Panc1 (cell line): ENCODE results near the gene PCSK7. TPM values are rescaled to one million over a fixed set of nuclear protein-coding genes. Genes with fewer than 3 reads are reported as not detected.

ENCODE experiments used
- ATAC-seq: fragments of 200-7000 bp; cut with Tn5 transposase; 2 replicates; pipeline ENCODE4 v1.9.1; 2020; ENCODE audit warnings: mild to moderate bottlenecking, moderate library complexity
- BruUV-seq: library from RNA; stranded (reverse); fragments of 400-500 nt; replicated peaks from 2 replicates; lab custom pipeline; 2021; lab: Mats Ljungman, UMichigan
- CTCF ChIA-PET: fragments of 300-600 bp; sonication (Branson Sonifier 250); formaldehyde crosslinking; loops from one replicate; lab custom pipeline; 2022; ENCODE audit warnings: antibody characterized with exemption; lab: Charles Lee
- POLR2A ChIA-PET: fragments of 300-600 bp; sonication (Branson Sonifier 250); formaldehyde crosslinking; loops from one replicate; lab custom pipeline; 2022; ENCODE audit warnings: antibody characterized with exemption; lab: Charles Lee
- DNase-seq: peaks from one replicate; pipeline ENCODE4 v3.0.0-alpha.2; 2010; ENCODE audit warnings: low read depth, low spot score
- H3K27ac ChIP-seq: 2 replicates; pipeline ENCODE4 v1.5.1; 2011; ENCODE audit warnings: mild to moderate bottlenecking, low read length, inconsistent platforms
- H3K27me3 ChIP-seq: fragments of 200-500 bp; sonication (Bioruptor generic); 2 replicates; pipeline ENCODE4 v1.6.0; 2014; ENCODE audit warnings: low read length, inconsistent platforms; ENCODE audit not compliant: control insufficient read depth, insufficient read depth
- H3K36me3 ChIP-seq: fragments of 200-500 bp; sonication (Bioruptor generic); 2 replicates; pipeline ENCODE4 v1.5.1; 2014; ENCODE audit warnings: inconsistent platforms, mild to moderate bottlenecking, low read length, moderate library complexity; ENCODE audit not compliant: control insufficient read depth, insufficient read depth
- H3K4me1 ChIP-seq: 2 replicates; pipeline ENCODE4 v1.5.1; 2011; ENCODE audit warnings: inconsistent platforms, mild to moderate bottlenecking, low read length, moderate library complexity; ENCODE audit not compliant: control insufficient read depth, insufficient read depth
- H3K4me3 ChIP-seq, 2 experiments: 2 replicates each; pipeline ENCODE4 v1.5.1; 2011 to 2012; ENCODE audit warnings: low read depth in 2 of 2, low read length in 2 of 2, mild to moderate bottlenecking in 2 of 2, inconsistent platforms in 1 of 2, moderate library complexity in 1 of 2
- H3K9me3 ChIP-seq: fragments of 200-500 bp; sonication (Bioruptor generic); 2 replicates; pipeline ENCODE4 v1.5.1; 2014; ENCODE audit warnings: low read depth, mild to moderate bottlenecking, inconsistent platforms, low read length, moderate library complexity; ENCODE audit not compliant: control insufficient read depth, insufficient read depth
- POLR2AphosphoS5 ChIP-seq: IDR thresholded peaks from 2 replicates; pipeline ENCODE4 v1.6.1; 2012; ENCODE audit warnings: mild to moderate bottlenecking, low read depth, low read length, moderate library complexity
- SIN3A ChIP-seq: IDR thresholded peaks from 2 replicates; pipeline ENCODE4 v1.6.1; 2012; ENCODE audit warnings: low read depth, mild to moderate bottlenecking, low read length, moderate library complexity, borderline replicate concordance; ENCODE audit not compliant: insufficient read depth
- TCF7L2 ChIP-seq: IDR thresholded peaks from 2 replicates; pipeline ENCODE4 v1.6.1; 2011; ENCODE audit warnings: mild to moderate bottlenecking, low read depth, low read length, inconsistent platforms
- in situ Hi-C: cut with HindIII; loops from 2 replicates; pipeline ENCODE4 v1.10.0; 2016; ENCODE audit warnings: low sequenced_read_pairs, low pct_unique_long_range_greater_than_20kb
- intact Hi-C: fragments of 100-400 bp; cut with micrococcal nuclease; formaldehyde crosslinking; loops from one replicate; pipeline ENCODE4 v1.10.0; 2022; ENCODE audit not compliant: unreplicated experiment
- total RNA-seq: library from RNA; stranded (reverse); gene quantifications from one replicate; pipeline ENCODE4 v1.2.1, GENCODE V29; 2021; ENCODE audit not compliant: unreplicated experiment
- TF ChIP-seq, protein P1 (sequence below), 2 experiments: IDR thresholded peaks; 2 replicates each; pipeline ENCODE4 v1.6.1; 2011 to 2012; ENCODE audit warnings: low read depth in 2 of 2, control low read depth in 1 of 2, low read length in 1 of 2, mild to moderate bottlenecking in 1 of 2, moderate library complexity in 1 of 2; ENCODE audit not compliant: insufficient read depth in 1 of 2
- TF ChIP-seq, protein P2 (sequence below): fragments of 450-650 bp; IDR thresholded peaks from 2 replicates; pipeline ENCODE4 v1.5.1; 2017; ENCODE audit warnings: mild to moderate bottlenecking

PCSK7 gene
- total RNA-seq, 1 experiment from 2014 or later = 60.6 TPM

DNA sequence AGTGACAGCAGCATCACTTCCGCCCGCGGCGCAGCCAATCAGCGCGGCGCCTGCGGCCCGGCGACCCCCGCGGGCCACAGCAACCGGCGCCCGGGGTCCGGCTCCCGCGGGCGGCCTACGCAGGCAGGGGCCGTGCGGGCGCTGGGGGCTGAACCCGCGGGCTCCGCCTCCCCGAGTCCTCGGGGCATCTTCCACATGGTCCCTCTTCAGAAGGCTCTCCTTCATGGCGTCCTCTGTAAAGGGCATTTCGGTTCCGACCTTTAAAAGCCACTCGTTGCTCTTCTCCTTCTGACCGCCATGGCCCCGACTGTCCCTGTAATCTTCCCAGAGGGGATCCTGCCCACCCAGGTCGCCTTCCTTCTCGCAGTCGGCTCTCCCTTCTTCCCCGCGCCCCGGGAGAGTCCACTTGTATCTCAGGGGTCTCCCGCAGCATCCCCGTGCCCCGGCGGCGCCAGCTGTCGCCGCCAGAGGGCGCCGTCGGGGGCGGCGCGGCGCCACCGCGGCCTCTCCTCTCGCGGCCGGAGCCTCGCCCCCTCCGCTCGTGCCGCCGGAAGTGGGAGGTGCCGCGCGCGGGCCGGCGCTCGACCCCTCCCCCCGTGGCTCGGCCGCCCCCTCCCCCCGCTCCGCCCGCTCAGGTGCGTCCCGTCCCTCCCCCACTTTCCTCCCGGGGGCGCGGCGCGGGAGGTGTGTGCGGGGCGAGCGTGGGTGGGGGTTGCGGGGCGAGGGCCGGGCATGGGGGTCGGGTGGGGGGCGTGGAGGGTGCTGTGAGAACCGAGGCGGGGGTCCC is 412 bp upstream of the PCSK7 start, which contains the start of gene RNF214:
Gene RNF214, plus strand, starts transcription at position 580 of the 787 bp plus-strand sequence. CDS start 1,602 bp downstream, outside the sequence.
- POLR2A ChIA-PET = no interaction called here
- ATAC-seq (peak; percentile 95), DNase-seq (peak; percentile 45)
- Histone ChIP-seq H3K9me3 (no peaks in the 10 kb centered on the region), H3K27me3 (no peaks in the 10 kb centered on the region), H3K4me1 (peaks cover 25% of the 10 kb centered on the region), H3K27ac (peak within 1 kb of the TSS; percentile 91), H3K36me3 (peaks cover 3% of the 10 kb centered on the region), H3K4me3 (peak within 1 kb of the TSS; percentile 89 to 100)
- in situ Hi-C loops (no loop called here), intact Hi-C loops (no loop called here)
- TF ChIP-seq, protein P1, sequence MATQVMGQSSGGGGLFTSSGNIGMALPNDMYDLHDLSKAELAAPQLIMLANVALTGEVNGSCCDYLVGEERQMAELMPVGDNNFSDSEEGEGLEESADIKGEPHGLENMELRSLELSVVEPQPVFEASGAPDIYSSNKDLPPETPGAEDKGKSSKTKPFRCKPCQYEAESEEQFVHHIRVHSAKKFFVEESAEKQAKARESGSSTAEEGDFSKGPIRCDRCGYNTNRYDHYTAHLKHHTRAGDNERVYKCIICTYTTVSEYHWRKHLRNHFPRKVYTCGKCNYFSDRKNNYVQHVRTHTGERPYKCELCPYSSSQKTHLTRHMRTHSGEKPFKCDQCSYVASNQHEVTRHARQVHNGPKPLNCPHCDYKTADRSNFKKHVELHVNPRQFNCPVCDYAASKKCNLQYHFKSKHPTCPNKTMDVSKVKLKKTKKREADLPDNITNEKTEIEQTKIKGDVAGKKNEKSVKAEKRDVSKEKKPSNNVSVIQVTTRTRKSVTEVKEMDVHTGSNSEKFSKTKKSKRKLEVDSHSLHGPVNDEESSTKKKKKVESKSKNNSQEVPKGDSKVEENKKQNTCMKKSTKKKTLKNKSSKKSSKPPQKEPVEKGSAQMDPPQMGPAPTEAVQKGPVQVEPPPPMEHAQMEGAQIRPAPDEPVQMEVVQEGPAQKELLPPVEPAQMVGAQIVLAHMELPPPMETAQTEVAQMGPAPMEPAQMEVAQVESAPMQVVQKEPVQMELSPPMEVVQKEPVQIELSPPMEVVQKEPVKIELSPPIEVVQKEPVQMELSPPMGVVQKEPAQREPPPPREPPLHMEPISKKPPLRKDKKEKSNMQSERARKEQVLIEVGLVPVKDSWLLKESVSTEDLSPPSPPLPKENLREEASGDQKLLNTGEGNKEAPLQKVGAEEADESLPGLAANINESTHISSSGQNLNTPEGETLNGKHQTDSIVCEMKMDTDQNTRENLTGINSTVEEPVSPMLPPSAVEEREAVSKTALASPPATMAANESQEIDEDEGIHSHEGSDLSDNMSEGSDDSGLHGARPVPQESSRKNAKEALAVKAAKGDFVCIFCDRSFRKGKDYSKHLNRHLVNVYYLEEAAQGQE (IDR thresholded peaks at IDR 0.05; ENCODE audit: insufficient read depth in 1 of 2, low read depth in 2 of 2, low read length in 1 of 2) = no peak
- TF ChIP-seq SIN3A = peak; percentile 82; the same call in 1 of the 2 replicates
- peak; percentile 62; the same call in 1 of the 2 replicates for TF ChIP-seq POLR2AphosphoS5
- TF ChIP-seq, protein P2, sequence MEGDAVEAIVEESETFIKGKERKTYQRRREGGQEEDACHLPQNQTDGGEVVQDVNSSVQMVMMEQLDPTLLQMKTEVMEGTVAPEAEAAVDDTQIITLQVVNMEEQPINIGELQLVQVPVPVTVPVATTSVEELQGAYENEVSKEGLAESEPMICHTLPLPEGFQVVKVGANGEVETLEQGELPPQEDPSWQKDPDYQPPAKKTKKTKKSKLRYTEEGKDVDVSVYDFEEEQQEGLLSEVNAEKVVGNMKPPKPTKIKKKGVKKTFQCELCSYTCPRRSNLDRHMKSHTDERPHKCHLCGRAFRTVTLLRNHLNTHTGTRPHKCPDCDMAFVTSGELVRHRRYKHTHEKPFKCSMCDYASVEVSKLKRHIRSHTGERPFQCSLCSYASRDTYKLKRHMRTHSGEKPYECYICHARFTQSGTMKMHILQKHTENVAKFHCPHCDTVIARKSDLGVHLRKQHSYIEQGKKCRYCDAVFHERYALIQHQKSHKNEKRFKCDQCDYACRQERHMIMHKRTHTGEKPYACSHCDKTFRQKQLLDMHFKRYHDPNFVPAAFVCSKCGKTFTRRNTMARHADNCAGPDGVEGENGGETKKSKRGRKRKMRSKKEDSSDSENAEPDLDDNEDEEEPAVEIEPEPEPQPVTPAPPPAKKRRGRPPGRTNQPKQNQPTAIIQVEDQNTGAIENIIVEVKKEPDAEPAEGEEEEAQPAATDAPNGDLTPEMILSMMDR = peak; percentile 100
- no peak for TF ChIP-seq TCF7L2
- no TSS peak for BruUV-seq
- CTCF ChIA-PET = interaction anchor here (0.9 kb wide), 2 partner anchors 51 to 95 kb away, joined by 3 read pairs; partner anchors contain the start of gene CEP164

DNA sequence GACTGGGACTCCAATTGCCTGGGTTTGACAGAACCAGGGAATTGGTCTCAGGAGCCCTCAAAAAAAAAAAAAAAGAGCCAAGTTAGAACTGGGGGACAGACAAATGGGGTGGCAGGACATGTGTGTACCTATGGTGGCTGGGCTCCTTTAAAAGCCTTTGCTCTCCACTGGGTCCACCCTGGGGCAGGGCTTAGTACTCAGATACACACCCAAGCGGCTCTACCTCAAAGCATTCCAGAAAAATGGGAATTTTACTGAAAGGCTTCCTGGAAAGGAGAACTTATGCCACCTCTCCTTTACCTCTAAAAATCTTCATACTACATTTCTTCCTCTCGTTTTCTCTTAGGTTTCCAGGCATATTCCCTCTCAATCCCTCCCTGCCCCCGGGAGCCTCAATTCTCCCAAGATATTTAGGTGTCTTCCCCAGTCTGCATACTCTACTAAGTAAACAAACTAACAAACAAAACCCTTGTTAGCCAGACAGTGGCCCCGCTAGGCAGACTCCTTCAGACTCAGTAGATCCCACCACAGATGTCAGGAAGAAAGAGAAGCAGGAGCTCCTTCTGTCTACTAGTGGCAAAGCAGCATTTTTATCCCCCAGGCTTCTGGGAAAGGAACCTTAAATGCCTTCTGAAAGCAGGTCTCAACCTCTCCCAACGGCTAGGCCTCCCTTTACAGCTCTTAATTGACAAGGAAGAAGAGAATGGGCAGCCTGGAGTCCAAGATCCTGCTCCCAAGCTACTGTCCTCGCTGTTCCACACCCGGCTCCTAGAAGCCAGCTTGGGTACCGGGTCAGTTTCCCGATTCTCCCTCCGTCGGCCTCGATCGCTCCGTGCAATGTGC is 653 bp downstream of the PCSK7 start:
- no peak for ATAC-seq

More for the DNA sequence above, 653 bp downstream of the PCSK7 start:
- DNase-seq = no peak
- Histone ChIP-seq H3K4me3 (peak overlapping the region; percentile 89 to 100), H3K27ac (peak overlapping the region; percentile 88), H3K4me1 (peaks cover 25% of the 10 kb centered on the region), H3K36me3 (peaks cover 3% of the 10 kb centered on the region), H3K27me3 (no peaks in the 10 kb centered on the region), H3K9me3 (no peaks in the 10 kb centered on the region)
- TF ChIP-seq, protein P2 = no peak
- no peak for TF ChIP-seq POLR2AphosphoS5
- TF ChIP-seq TCF7L2 = no peak
- TF ChIP-seq, protein P1 (IDR thresholded peaks at IDR 0.05; ENCODE audit: insufficient read depth in 1 of 2, low read depth in 2 of 2, low read length in 1 of 2) = no peak
- TF ChIP-seq SIN3A = no peak
- POLR2A ChIA-PET = interaction anchor here (0.5 to 0.6 kb wide), 2 partner anchors 80 to 87 kb away, joined by 3 to 7 read pairs; no protein-coding TSS in a partner anchor
- CTCF ChIA-PET = interaction anchor here (0.6 to 0.9 kb wide), 3 partner anchors 50 to 350 kb away, joined by 3 read pairs; no protein-coding TSS in a partner anchor
- no TSS peak for BruUV-seq
- in situ Hi-C loops (no loop called here), intact Hi-C loops (no loop called here)
